Stimulated activated CD4-positive, alpha-beta T cell treated with anti-CD3 and anti-CD28 coated beads, TNF-alpha, amount 100 ng/mL, for 4 hours (primary cell): Measurements from ENCODE around the gene WIPI1.

Experiments
- DNase-seq, 3 experiments: peaks; one replicate each; pipeline ENCODE4 v3.0.0-alpha.2; 2020; ENCODE audit warnings: low read depth in 3 of 3

Gene WIPI1

GRCh38 chr17:68439656-68440290 is 17.5 kb downstream of the WIPI1 start:
- DNase-seq = no peak

- no peak for DNase-seq
These were observed 19.1 kb downstream of the WIPI1 start for GRCh38 chr17:68437979-68438822.

- peak; percentile 57 to 77 (median 69) for DNase-seq
These were observed 21.1 kb downstream of the WIPI1 start for GRCh38 chr17:68435876-68436842.

GRCh38 chr17:68435361-68435760 is 21.9 kb downstream of the WIPI1 start:
- DNase-seq = no peak

GRCh38 chr17:68433911-68434508 is 23.3 kb downstream of the WIPI1 start:
- DNase-seq = no peak

GRCh38 chr17:68433211-68433610 is 24.1 kb downstream of the WIPI1 start:
- no peak for DNase-seq

GRCh38 chr17:68432086-68432864 is 25.0 kb downstream of the WIPI1 start:
- DNase-seq = no peak

- peak in 2 of 3 experiments; percentile 23 to 31 for DNase-seq
These were observed 25.6 kb downstream of the WIPI1 start for GRCh38 chr17:68431661-68432071.

GRCh38 chr17:68431045-68431608 is 26.2 kb downstream of the WIPI1 start:
- DNase-seq = no peak

- no peak for DNase-seq
These were observed 27.4 kb downstream of the WIPI1 start for GRCh38 chr17:68429881-68430280.

GRCh38 chr17:68428498-68429172 is 28.7 kb downstream of the WIPI1 start:
- no peak for DNase-seq

- DNase-seq = no peak
These were observed 29.7 kb downstream of the WIPI1 start for GRCh38 chr17:68427575-68427974.

GRCh38 chr17:68425979-68426378 is 31.3 kb downstream of the WIPI1 start:
- DNase-seq = no peak

GRCh38 chr17:68424861-68425260 is 32.4 kb downstream of the WIPI1 start:
- DNase-seq = no peak

GRCh38 chr17:68424203-68424602 is 33.1 kb downstream of the WIPI1 start:
- DNase-seq = no peak

GRCh38 chr17:68423251-68423650 is 34.0 kb downstream of the WIPI1 start:
- DNase-seq = no peak

GRCh38 chr17:68422821-68423220 is 34.5 kb downstream of the WIPI1 start:
- DNase-seq = no peak

GRCh38 chr17:68421486-68421885 is 35.8 kb downstream of the WIPI1 start:
- no peak for DNase-seq

GRCh38 chr17:68420065-68420464 is 37.2 kb downstream of the WIPI1 start:
- no peak for DNase-seq

- no peak for DNase-seq
These were observed 38.4 kb downstream of the WIPI1 start for GRCh38 chr17:68418876-68419275.
